Thoracic aorta (tissue), 2 donors: ENCODE data around the gene SMR3A. TPM values are rescaled to one million over a fixed set of nuclear protein-coding genes. Genes with fewer than 3 reads are reported as not detected.

ENCODE experiments used
- ATAC-seq: fragments of 150-250 bp; one replicate; pipeline ENCODE4 v1.8.0; 2017; ENCODE audit warnings: low read depth; ENCODE audit not compliant: insufficient number of reproducible peaks, low FRiP score
- DNase-seq: peaks from one replicate; pipeline ENCODE4 v3.0.0-alpha.2; 2020; ENCODE audit warnings: low spot score
- H3K27ac ChIP-seq, 2 donors: fragments of 200-600 bp; sonication (generic); 1 replicate in 1 of 2; 2 replicates in 1 of 2; pipeline ENCODE4 v1.5.1; 2016; ENCODE audit warnings: mild to moderate bottlenecking in 2 of 2, moderate library complexity in 2 of 2
- H3K27me3 ChIP-seq: fragments of 200-600 bp; sonication (generic); replicated peaks from 2 replicates; pipeline ENCODE4 v1.6.0; 2016; ENCODE audit warnings: mild to moderate bottlenecking; ENCODE audit not compliant: insufficient read depth
- H3K36me3 ChIP-seq: fragments of 200-600 bp; sonication (generic); one replicate; pipeline ENCODE4 v1.5.1; 2016
- H3K4me1 ChIP-seq, 2 donors: fragments of 200-600 bp; sonication (generic); 1 replicate in 1 of 2; 2 replicates in 1 of 2; pipeline versions ENCODE4 v1.5.1 to v1.6.0; 2016; ENCODE audit warnings: low read depth in 2 of 2, mild to moderate bottlenecking in 1 of 2; ENCODE audit not compliant: control insufficient read depth in 1 of 2
- H3K4me3 ChIP-seq: fragments of 200-600 bp; sonication (generic); 2 replicates; pipeline ENCODE4 v1.5.1; 2016; ENCODE audit warnings: mild to moderate bottlenecking
- H3K9me3 ChIP-seq: fragments of 200-600 bp; sonication (generic); 2 replicates; pipeline ENCODE4 v1.5.1; 2016
- total RNA-seq, 2 donors: library from RNA; depleted of rRNA; stranded (reverse); fragments of >200 nt; gene quantifications; one replicate each; pipeline versions ENCODE4 v1.1.0 to v1.2.3, GENCODE V29; 2016
- TF ChIP-seq, protein P1 (sequence below): fragments of 200-600 bp; sonication (generic); IDR thresholded peaks from one replicate; pipeline ENCODE4 v1.5.1; 2019; ENCODE audit warnings: antibody characterized with exemption

SMR3A gene
- total RNA-seq, 2 donors from 2014 or later, result not detected

DNA sequence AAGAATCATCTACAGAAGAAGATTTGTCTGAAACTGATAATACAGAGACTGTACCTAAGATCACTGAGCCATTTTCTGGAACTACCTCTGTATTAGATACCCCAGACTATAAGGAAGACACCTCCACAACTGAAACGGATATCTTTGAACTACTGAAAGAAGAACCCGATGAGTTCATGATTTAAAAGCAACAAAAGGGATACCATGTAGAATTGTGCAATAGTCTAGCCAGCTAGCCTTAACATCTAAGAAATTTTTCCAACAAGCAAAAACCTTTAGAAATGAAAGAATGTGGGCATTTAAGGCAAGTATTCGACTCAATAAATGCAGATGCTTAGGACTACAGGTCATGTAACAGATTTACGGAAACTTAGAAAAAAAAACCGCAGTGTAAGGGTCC lies 24.5 kb upstream of the SMR3A start:
- TF ChIP-seq, protein P1, sequence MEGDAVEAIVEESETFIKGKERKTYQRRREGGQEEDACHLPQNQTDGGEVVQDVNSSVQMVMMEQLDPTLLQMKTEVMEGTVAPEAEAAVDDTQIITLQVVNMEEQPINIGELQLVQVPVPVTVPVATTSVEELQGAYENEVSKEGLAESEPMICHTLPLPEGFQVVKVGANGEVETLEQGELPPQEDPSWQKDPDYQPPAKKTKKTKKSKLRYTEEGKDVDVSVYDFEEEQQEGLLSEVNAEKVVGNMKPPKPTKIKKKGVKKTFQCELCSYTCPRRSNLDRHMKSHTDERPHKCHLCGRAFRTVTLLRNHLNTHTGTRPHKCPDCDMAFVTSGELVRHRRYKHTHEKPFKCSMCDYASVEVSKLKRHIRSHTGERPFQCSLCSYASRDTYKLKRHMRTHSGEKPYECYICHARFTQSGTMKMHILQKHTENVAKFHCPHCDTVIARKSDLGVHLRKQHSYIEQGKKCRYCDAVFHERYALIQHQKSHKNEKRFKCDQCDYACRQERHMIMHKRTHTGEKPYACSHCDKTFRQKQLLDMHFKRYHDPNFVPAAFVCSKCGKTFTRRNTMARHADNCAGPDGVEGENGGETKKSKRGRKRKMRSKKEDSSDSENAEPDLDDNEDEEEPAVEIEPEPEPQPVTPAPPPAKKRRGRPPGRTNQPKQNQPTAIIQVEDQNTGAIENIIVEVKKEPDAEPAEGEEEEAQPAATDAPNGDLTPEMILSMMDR, result no peak
- Histone ChIP-seq H3K27me3 (no peaks in the 10 kb centered on the region), H3K27ac (no peak overlapping the region), H3K36me3 (no peaks in the 10 kb centered on the region), H3K4me3 (no peak overlapping the region), H3K9me3 (no peaks in the 10 kb centered on the region), H3K4me1 (no peaks in the 10 kb centered on the region)
- no peak for DNase-seq
- no peak for ATAC-seq

DNA sequence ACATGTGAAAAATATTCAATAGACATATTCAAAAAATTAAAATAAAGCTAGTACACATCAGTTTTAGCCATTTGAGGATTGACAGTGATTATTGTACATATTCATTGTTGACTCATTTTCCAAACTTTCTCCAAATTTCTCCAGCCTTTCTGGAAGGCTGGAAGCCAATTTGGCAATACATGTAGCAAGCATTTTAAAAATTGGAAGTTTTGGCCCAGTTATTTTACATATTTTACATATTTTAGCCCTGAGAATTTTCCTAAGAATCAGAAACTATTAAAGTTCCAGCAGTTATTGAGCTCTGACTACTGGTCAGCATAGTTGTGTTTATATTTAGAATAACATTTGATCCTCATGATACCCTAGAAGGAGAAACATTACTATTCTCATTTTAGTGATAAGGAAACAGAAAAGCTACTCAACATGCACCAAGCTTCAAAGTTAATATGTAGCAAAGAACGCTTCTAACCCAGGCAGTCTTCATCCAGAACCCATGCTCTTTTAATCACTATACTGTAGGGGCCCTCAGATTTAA lies 22.6 kb upstream of the SMR3A start:
- H3K9me3 ChIP-seq, result no peaks in the 10 kb centered on the region
- ATAC-seq, result no peak

DNA sequence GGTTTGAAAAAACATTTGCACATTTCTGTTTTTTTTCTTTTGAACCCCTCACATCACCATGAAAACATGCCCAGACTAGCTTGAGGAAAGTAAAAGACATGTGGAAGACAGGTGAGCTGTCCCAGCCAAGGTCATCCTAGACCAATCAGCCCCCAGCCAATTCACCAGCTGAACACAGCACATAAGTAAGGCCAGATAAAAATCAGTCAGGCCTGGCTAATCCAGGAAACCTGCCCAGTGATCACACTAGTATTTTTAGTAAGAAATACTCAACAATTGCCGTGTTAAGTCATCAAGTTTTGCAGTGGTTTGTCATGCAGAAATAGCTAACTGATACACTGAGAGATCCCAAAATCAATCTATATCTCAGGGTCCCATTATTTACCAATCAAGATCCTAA lies 4.4 kb upstream of the SMR3A start:
- no peaks in the 10 kb centered on the region for H3K4me1 ChIP-seq
- DNase-seq, result no peak
- H3K9me3 ChIP-seq, result no peaks in the 10 kb centered on the region
- no peak for ATAC-seq
- no peak overlapping the region for H3K27ac ChIP-seq
- no peaks in the 10 kb centered on the region for H3K27me3 ChIP-seq
- H3K4me3 ChIP-seq, result no peak overlapping the region
- no peaks in the 10 kb centered on the region for H3K36me3 ChIP-seq
- TF ChIP-seq, protein P1, result no peak

More for the DNA sequence above, 22.6 kb upstream of the SMR3A start:
- DNase-seq, result no peak
- no peak overlapping the region for H3K4me3 ChIP-seq
- H3K27me3 ChIP-seq, result no peaks in the 10 kb centered on the region
- TF ChIP-seq, protein P1, result no peak
- H3K36me3 ChIP-seq, result no peaks in the 10 kb centered on the region
- no peaks in the 10 kb centered on the region for H3K4me1 ChIP-seq
- no peak overlapping the region for H3K27ac ChIP-seq

DNA sequence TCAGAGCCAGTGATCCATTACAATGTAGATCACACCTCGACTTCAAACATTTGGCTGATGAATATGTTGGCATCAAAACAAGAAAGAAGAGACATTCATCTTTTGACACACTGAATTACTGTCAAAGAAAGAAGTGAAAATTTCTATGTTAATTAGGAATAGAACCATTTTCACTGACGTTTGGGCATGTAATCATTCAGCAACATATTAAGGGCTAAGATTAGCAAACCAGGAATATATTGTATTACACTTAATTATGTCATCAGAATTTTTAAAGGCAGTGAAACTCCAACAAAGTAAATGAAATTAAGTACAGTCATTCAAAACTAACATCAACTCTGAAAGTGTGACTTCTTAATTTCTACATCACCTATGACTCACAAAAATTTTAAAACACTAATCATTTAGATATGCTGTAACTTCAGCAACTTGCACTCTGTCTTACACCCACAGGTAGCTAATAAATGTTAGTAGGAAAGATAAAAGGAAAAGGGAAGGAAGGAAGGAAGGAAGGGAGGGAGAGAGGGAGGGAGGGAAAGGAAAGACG lies 1.4 kb upstream of the SMR3A start:
- ATAC-seq (no peak), DNase-seq (no peak)
- no peaks in the 10 kb centered on the region for H3K27me3 ChIP-seq
- H3K4me3 ChIP-seq, result no peak overlapping the region
- no peaks in the 10 kb centered on the region for H3K4me1 ChIP-seq
- H3K27ac ChIP-seq, result no peak overlapping the region
- H3K9me3 ChIP-seq, result no peaks in the 10 kb centered on the region
- TF ChIP-seq, protein P1, result no peak
- no peaks in the 10 kb centered on the region for H3K36me3 ChIP-seq

DNA sequence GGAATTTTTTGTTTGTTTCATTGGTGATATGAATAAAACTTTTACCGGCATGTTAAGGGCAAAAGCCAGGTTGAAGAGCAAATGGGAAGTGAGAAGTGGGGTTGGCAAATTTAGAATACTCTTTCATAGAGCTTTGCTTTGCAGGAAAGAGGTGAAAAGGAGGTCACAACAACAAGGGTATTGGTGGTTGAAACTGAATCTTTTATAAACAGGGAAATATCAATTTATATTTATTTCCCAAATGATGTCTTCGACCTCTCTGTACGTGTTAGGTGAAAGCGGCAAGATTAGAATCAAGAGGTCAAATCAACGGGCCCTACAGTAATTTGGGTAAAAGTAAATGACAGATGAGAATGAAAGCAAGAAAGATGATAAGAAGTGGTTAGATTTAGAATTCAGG lies 3.4 kb downstream of the SMR3A start:
- H3K36me3 ChIP-seq, result no peaks in the 10 kb centered on the region
- no peaks in the 10 kb centered on the region for H3K4me1 ChIP-seq
- no peaks in the 10 kb centered on the region for H3K9me3 ChIP-seq
- H3K4me3 ChIP-seq, result no peak overlapping the region
- ATAC-seq (no peak), DNase-seq (no peak)
- H3K27ac ChIP-seq, result no peak overlapping the region
- TF ChIP-seq, protein P1, result no peak
- no peaks in the 10 kb centered on the region for H3K27me3 ChIP-seq
